D721Med (cell line): ENCODE data around the gene ASPDH.

Experiments used
- DNase-seq: peaks from one replicate; pipeline ENCODE4 v3.0.0; 2011; ENCODE audit warnings: low spot score; ENCODE audit not compliant: insufficient read length
- FAIRE-seq: peaks from 2 replicates; lab custom pipeline; 2011; peaks lifted over from hg19 to GRCh38; lab: Jason Lieb, UNC
- CTCF ChIP-seq: IDR thresholded peaks from 2 replicates; pipeline ENCODE4 v1.5.1; 2012; ENCODE audit warnings: mild to moderate bottlenecking, control low read depth; ENCODE audit not compliant: insufficient read depth; ENCODE audit errors: missing control alignments

ASPDH gene

DNA sequence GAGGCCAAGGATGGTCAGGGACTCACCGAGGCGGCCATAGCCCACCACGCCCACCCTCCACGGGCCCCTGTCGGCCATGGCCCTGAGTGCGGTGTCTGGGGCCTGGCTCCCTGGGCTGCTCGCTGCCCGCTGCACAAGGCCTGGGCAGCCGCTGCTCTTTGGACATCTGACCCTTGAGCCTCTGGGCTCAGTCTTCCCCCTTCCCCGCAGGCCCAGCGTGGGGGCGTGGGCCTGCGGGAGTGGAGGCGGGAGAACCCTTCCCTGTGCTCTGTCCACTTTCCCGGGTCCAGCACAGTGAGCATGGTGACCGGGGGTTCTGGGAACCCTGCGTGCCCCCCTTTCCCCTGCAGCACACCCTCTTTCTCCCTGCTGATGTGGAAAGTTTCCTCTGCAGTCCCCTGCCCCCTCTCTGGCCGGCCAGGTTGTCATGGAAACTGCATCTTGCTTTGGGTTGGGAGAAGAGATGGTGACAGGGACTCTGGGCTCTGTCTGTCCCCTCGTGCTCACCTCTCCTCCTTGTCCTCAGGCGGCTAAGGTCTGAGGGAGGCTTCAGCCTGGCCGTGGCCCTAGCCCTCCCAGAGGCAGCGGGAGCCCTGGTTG lies at the start of gene ASPDH:
ASPDH (minus strand) TSS at position 168 of the 600 bp plus-strand sequence; CDS start at position 78, 90 bp downstream.
- DNase-seq (no peak), FAIRE-seq (no peak)
- no peak for TF ChIP-seq CTCF

DNA sequence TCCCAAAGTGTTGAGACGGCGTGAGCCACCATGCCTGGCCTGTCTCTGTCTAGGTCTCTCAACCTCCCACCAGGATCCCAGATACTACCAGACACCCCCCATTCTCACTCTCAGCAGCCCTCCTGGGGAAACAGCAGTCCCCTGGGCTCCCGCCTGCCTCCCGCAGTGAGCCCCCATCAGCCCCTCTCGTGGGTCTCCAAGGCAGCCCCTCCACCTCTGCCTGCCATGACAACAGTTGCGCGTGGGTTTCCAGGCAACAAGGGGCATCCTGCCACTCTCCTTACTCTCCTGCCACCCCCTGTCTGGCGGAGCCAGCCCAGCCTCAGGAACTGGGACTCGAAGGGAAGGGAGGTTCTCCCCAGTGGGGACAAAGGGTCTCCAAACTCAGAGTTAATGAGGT lies 49.3 kb upstream of the ASPDH start:
- DNase-seq (no peak), FAIRE-seq (no peak)
- TF ChIP-seq CTCF = no peak

DNA sequence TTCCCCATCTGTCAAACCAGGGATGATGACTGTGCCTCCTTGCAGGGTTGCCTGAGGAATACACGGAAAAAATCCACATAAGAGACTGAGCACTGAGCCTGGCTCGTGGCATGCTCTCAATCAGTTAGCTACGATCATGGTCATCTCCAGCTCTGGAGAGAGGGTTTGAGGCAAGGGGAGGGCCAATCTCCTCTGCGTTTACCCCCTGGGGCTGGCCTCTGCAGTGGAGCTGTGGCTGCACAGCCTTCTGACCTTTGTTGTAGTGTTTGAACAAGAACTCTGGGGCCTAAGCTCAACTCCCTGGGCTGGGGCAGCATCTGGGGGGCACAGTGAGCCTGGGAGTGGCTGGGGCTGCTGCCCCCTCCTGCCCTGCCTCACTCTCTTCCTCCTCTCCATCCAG lies 48.6 kb upstream of the ASPDH start:
- TF ChIP-seq CTCF = no peak
- FAIRE-seq = no peak
- no peak for DNase-seq

- FAIRE-seq (no peak), DNase-seq (no peak)
- no peak for TF ChIP-seq CTCF
Measured at GRCh38 chr19:50559636-50560035, 45.9 kb upstream of the ASPDH start.

GRCh38 chr19:50558449-50558848 lies 44.7 kb upstream of the ASPDH start:
- no peak for TF ChIP-seq CTCF
- DNase-seq (no peak), FAIRE-seq (no peak)

- no peak for TF ChIP-seq CTCF
- DNase-seq (no peak), FAIRE-seq (no peak)
Measured at GRCh38 chr19:50558039-50558438, 44.3 kb upstream of the ASPDH start.

DNA sequence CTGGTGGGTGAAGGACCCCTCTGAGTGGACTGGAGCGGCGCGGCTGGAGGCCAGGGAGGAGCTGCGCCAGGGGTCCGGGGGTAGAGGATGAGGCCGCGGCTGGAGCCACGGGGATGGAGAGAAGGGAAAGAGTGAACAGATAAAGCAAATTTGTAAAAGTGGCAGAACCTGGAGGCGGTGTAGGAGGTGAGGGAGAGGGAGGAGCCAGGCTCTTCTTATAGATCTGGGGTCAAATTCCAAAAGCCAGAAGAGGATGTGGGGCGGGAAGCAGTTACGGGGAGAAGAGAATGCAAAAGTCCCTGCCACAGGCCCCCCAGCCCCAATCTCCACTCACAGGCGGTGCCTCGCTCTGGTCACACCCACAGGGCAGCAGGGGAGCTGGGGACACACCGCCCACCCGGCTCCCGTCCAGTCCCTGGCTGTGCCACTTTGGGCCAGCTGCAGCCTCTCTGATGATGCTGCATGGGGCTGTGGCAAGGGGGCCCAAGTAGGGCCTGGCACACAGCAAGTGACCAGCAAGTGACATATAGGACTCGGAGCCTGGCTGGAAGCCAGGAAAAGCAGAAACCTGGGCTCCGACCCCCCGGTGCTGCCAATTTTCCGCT lies 43.4 kb upstream of the ASPDH start:
- no peak for TF ChIP-seq CTCF
- DNase-seq (no peak), FAIRE-seq (no peak)
